ENCODE data around the gene ANKRD55.
"Not testable (repeated sequence)": the region's sequence is repeated elsewhere in the genome, so short reads cannot be mapped to it uniquely, and the experiment has no call there.

Gene ANKRD55

DNA sequence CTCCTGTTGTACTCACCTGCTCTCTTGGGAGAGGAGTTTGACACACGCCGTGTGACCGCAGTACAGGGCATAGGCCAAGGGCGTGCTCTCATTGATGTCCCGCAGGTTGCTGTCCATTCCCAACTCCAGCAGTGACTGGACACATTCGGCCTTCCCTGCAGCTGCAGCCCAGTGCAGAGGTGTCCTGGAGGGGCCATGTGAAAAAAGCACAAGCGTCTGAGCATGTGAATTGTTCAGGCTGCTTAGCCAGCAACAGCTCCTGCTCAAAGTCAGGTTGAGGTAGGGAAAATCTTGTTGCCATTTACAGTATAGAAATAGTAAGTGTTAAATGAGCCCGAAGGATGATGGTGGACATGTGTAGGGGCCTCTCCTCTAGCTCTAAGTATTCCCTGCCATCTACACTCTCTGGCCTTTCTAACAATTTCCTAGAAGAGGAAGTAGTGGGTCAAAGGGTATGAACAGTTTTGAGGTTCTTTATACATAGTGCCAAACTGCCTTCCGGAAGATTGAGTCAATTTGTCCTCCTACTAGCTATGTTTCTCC is 116.5 kb downstream of the ANKRD55 start:
- H3K36me3 Mint-ChIP-seq (ENCODE audit: low read depth), result peaks cover 13% of the 10 kb centered on the region
- H3K27ac Mint-ChIP-seq, result no peak overlapping the region
- no peak overlapping the region for H3K4me3 Mint-ChIP-seq
- no peaks in the 10 kb centered on the region for H3K9me3 Mint-ChIP-seq
- H3K27me3 Mint-ChIP-seq (ENCODE audit: low read depth), result no peaks in the 10 kb centered on the region
- H3K4me1 Mint-ChIP-seq (ENCODE audit: low read depth), result peaks cover 8% of the 10 kb centered on the region

- Mint-ChIP-seq H3K27me3 (ENCODE audit: low read depth) (no peaks in the 10 kb centered on the region), H3K27ac (no peak overlapping the region), H3K4me1 (ENCODE audit: low read depth) (peaks cover 15% of the 10 kb centered on the region), H3K4me3 (no peak overlapping the region), H3K36me3 (ENCODE audit: low read depth) (peaks cover 21% of the 10 kb centered on the region), H3K9me3 (no peaks in the 10 kb centered on the region)
Measured at GRCh38 chr5:56115589-56115988, 117.5 kb downstream of the ANKRD55 start.

- Mint-ChIP-seq H3K36me3 (ENCODE audit: low read depth) (peaks cover 20% of the 10 kb centered on the region), H3K4me1 (ENCODE audit: low read depth) (peaks cover 22% of the 10 kb centered on the region), H3K27ac (no peak overlapping the region), H3K27me3 (ENCODE audit: low read depth) (no peaks in the 10 kb centered on the region), H3K9me3 (no peaks in the 10 kb centered on the region), H3K4me3 (no peak overlapping the region)
Measured at GRCh38 chr5:56112526-56113121, 120.5 kb downstream of the ANKRD55 start.

DNA sequence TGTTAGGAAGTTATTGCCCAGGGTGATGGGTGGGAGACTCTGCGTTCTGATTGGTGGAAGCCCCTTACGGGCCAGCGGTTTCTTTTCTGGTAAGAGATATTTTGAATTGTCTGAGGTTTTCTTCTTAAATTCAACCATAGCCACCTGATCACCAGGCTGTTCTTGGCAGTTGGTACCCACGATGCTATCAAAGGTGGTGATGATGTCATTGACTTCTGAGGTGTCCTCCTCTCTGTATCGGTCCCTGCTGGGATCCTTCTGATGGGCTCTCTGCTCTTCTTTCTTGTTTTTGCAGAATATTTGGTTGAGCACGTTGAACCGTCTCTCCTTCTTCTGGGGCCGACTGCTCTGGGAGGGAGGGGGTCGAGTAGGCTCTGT is 121.7 kb downstream of the ANKRD55 start:
- H3K27me3 Mint-ChIP-seq (ENCODE audit: low read depth), result no peaks in the 10 kb centered on the region
- no peak overlapping the region for H3K4me3 Mint-ChIP-seq
- peaks cover 24% of the 10 kb centered on the region for H3K4me1 Mint-ChIP-seq (ENCODE audit: low read depth)
- no peaks in the 10 kb centered on the region for H3K9me3 Mint-ChIP-seq
- peaks cover 17% of the 10 kb centered on the region for H3K36me3 Mint-ChIP-seq (ENCODE audit: low read depth)
- no peak overlapping the region for H3K27ac Mint-ChIP-seq

GRCh38 chr5:56110646-56111403 is 122.3 kb downstream of the ANKRD55 start:
- Mint-ChIP-seq H3K36me3 (ENCODE audit: low read depth) (peaks cover 19% of the 10 kb centered on the region), H3K27me3 (ENCODE audit: low read depth) (no peaks in the 10 kb centered on the region), H3K27ac (no peak overlapping the region), H3K4me3 (no peak overlapping the region), H3K9me3 (no peaks in the 10 kb centered on the region), H3K4me1 (ENCODE audit: low read depth) (peaks cover 28% of the 10 kb centered on the region)

GRCh38 chr5:56108246-56108645 is 124.9 kb downstream of the ANKRD55 start:
- peak overlapping the region; percentile 76 for H3K27ac Mint-ChIP-seq
- H3K27me3 Mint-ChIP-seq (ENCODE audit: low read depth), result no peaks in the 10 kb centered on the region
- peaks cover 24% of the 10 kb centered on the region for H3K36me3 Mint-ChIP-seq (ENCODE audit: low read depth)
- no peak overlapping the region for H3K4me3 Mint-ChIP-seq
- peaks cover 42% of the 10 kb centered on the region for H3K4me1 Mint-ChIP-seq (ENCODE audit: low read depth)
- H3K9me3 Mint-ChIP-seq, result no peaks in the 10 kb centered on the region

DNA sequence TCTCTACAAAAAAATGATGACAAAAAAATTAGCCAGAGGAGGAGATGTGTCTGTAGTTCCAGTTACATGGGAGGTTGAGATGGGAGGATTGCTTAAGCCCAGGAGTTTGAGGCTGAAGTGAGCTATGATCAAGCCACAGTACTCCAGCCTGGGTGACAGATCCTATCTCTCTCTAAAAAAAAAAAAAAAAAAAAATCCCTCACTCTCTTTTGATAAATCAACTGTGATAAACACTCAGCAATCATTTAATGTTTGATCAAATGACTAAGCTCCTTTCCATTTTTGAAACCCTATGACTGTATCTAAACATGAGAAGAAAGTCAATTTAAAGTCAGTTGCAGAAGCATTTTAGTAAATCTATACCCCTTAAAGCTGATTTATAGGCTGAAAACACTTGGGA is 126.3 kb downstream of the ANKRD55 start:
- H3K27ac Mint-ChIP-seq, result no peak overlapping the region
- H3K9me3 Mint-ChIP-seq, result no peaks in the 10 kb centered on the region
- H3K27me3 Mint-ChIP-seq (ENCODE audit: low read depth), result no peaks in the 10 kb centered on the region
- H3K4me1 Mint-ChIP-seq (ENCODE audit: low read depth), result peaks cover 53% of the 10 kb centered on the region
- no peak overlapping the region for H3K4me3 Mint-ChIP-seq
- H3K36me3 Mint-ChIP-seq (ENCODE audit: low read depth), result peaks cover 23% of the 10 kb centered on the region

- no peaks in the 10 kb centered on the region for H3K9me3 Mint-ChIP-seq
- H3K36me3 Mint-ChIP-seq (ENCODE audit: low read depth), result peaks cover 17% of the 10 kb centered on the region
- peaks cover 51% of the 10 kb centered on the region for H3K4me1 Mint-ChIP-seq (ENCODE audit: low read depth)
- H3K4me3 Mint-ChIP-seq, result peak overlapping the region; percentile 64
- H3K27ac Mint-ChIP-seq, result peak overlapping the region; percentile 83
- no peaks in the 10 kb centered on the region for H3K27me3 Mint-ChIP-seq (ENCODE audit: low read depth)
Measured at GRCh38 chr5:56105511-56106291, 127.4 kb downstream of the ANKRD55 start.

DNA sequence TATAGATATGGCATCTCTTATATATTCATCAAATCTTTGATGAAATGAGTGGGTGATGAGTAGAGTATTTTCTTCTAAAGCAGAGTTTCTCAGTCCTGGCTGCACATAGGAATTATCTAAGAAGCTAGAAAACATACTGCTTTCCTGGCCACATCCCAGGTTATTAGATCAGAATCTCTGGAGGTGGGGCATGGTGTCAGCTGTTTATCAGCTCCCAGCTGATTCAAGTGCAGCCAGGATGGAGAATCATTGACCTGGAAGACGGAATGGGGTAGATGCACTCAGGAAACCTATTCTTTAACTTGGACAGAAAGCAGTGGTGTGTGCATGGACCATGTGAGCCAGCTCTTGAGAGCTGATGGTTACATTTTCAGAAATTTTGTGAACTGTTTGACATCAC is 130.2 kb downstream of the ANKRD55 start:
- no peaks in the 10 kb centered on the region for H3K27me3 Mint-ChIP-seq (ENCODE audit: low read depth)
- H3K4me3 Mint-ChIP-seq, result no peak overlapping the region
- no peak overlapping the region for H3K27ac Mint-ChIP-seq
- peaks cover 20% of the 10 kb centered on the region for H3K36me3 Mint-ChIP-seq (ENCODE audit: low read depth)
- no peaks in the 10 kb centered on the region for H3K9me3 Mint-ChIP-seq
- H3K4me1 Mint-ChIP-seq (ENCODE audit: low read depth), result peaks cover 68% of the 10 kb centered on the region

- peak overlapping the region; percentile 53 for H3K27ac Mint-ChIP-seq
- H3K36me3 Mint-ChIP-seq (ENCODE audit: low read depth), result peaks cover 22% of the 10 kb centered on the region
- not testable (repeated sequence) for H3K9me3 Mint-ChIP-seq; H3K27me3 Mint-ChIP-seq (ENCODE audit: low read depth)
- H3K4me3 Mint-ChIP-seq, result peak overlapping the region; percentile 54
- H3K4me1 Mint-ChIP-seq (ENCODE audit: low read depth), result peaks cover 64% of the 10 kb centered on the region
Measured at GRCh38 chr5:56102207-56102606, 130.9 kb downstream of the ANKRD55 start.

GRCh38 chr5:56101180-56101579 is 131.9 kb downstream of the ANKRD55 start:
- H3K27ac Mint-ChIP-seq, result peak overlapping the region; percentile 92
- peaks cover 25% of the 10 kb centered on the region for H3K36me3 Mint-ChIP-seq (ENCODE audit: low read depth)
- peak overlapping the region; percentile 65 for H3K4me3 Mint-ChIP-seq
- peaks cover 65% of the 10 kb centered on the region for H3K4me1 Mint-ChIP-seq (ENCODE audit: low read depth)
- H3K9me3 Mint-ChIP-seq, result no peaks in the 10 kb centered on the region
- no peaks in the 10 kb centered on the region for H3K27me3 Mint-ChIP-seq (ENCODE audit: low read depth)

DNA sequence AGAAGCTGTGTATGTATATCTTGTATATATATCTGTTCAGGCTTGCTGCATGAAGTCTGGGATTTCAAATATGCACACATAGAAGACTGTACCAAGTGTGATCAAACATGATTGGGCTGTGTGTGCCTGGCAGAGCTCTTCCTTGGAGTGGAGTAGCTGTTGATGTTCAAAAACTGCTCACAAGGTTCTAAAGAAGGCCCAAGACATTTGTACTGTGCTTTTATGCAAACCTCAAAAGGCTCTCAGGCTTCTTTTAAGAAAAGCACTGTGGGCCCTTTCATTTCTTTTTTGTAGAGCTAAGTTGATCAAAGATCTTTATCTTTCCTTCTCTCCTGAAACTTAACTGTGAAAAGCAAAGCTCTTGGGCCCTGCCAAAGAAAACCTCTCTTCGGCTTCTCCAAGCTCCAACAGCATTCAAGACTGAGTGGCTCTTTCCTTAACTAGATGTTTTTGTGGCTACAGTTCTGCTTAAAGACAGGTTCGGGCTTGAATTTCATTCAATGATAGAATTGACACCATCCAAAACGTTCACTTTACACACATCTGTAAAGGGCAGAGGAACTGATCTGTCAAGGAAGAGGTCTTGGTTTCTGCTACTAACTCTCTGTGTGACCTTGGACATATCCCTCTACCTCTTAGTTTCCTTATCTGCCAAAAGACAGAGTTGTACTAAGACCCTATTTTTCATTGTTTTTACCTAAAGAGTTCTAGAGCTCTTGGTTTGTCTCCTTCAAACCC is 132.5 kb downstream of the ANKRD55 start:
- H3K9me3 Mint-ChIP-seq, result no peaks in the 10 kb centered on the region

DNA sequence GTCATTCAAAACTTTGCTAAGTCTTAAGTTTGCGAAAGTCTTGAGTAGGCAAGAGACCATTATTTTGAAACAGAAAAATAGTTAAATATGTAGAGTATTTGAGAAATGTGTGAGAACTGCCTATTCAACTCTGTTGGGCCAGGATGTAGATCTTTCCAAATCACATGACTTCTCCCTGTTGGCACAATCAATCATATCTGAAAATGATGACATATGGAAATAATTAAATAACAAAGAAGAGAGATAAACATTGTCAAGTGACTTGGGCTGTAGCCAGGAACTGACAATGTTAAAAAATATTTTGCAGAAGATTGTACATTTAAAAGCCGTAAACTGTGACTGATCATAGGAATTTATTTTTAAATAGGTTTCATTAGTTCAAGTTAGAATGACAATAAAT is 133.8 kb downstream of the ANKRD55 start:
- Mint-ChIP-seq H3K9me3 (no peaks in the 10 kb centered on the region), H3K27ac (peak overlapping the region; percentile 58), H3K4me3 (no peak overlapping the region), H3K36me3 (ENCODE audit: low read depth) (peaks cover 19% of the 10 kb centered on the region), H3K27me3 (ENCODE audit: low read depth) (no peaks in the 10 kb centered on the region), H3K4me1 (ENCODE audit: low read depth) (peaks cover 65% of the 10 kb centered on the region)

More for the DNA sequence above, 132.5 kb downstream of the ANKRD55 start:
- H3K4me1 Mint-ChIP-seq (ENCODE audit: low read depth), result peaks cover 62% of the 10 kb centered on the region
- no peaks in the 10 kb centered on the region for H3K27me3 Mint-ChIP-seq (ENCODE audit: low read depth)
- peak overlapping the region; percentile 65 for H3K4me3 Mint-ChIP-seq
- H3K36me3 Mint-ChIP-seq (ENCODE audit: low read depth), result peaks cover 22% of the 10 kb centered on the region
- H3K27ac Mint-ChIP-seq, result peak overlapping the region; percentile 92

DNA sequence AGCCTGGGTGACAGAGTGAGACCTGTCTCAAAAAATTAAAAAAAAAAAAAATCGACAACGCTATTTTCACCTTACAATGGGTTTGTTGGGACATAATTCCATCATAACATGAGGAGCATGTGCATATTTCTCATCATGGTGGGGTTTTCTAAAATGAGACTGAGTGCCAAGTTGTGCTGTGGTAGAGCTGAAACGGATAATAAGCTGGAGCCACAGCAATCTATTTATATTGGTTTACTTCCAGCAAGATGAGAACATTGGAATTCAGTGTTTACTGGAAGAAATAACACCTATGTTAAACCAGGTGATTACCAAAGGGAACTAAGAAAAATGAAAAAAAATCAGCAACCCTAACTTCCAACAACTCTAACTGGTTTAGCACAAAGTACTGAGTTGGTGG is 136.1 kb downstream of the ANKRD55 start:
- no peak overlapping the region for H3K27ac Mint-ChIP-seq
- H3K9me3 Mint-ChIP-seq, result no peaks in the 10 kb centered on the region
- H3K4me3 Mint-ChIP-seq, result no peak overlapping the region
- H3K4me1 Mint-ChIP-seq (ENCODE audit: low read depth), result peaks cover 61% of the 10 kb centered on the region
- peaks cover 19% of the 10 kb centered on the region for H3K36me3 Mint-ChIP-seq (ENCODE audit: low read depth)
- no peaks in the 10 kb centered on the region for H3K27me3 Mint-ChIP-seq (ENCODE audit: low read depth)
